GM12864 (cell line): Measurements from ENCODE around the gene CENPU.

Source experiments
- DNase-seq: peaks from one replicate; pipeline ENCODE4 v3.0.0-alpha.2; 2011; ENCODE audit warnings: low read depth
- H3K4me3 ChIP-seq: 2 replicates; pipeline ENCODE4 v1.5.1; 2011; ENCODE audit warnings: mild to moderate bottlenecking, low read depth, low read length, control low read depth
- CTCF ChIP-seq: IDR thresholded peaks from 2 replicates; pipeline ENCODE4 v1.5.1; 2011; ENCODE audit warnings: low read depth, mild to moderate bottlenecking, moderate library complexity, low read length, control low read depth, inconsistent platforms; ENCODE audit errors: missing control alignments

Gene CENPU

GRCh38 chr4:184774152-184774551 is 40.3 kb upstream of the CENPU start:
- no peak for TF ChIP-seq CTCF
- H3K4me3 ChIP-seq, result no peak overlapping the region
- DNase-seq, result no peak

- TF ChIP-seq CTCF, result no peak
- DNase-seq, result no peak
- no peak overlapping the region for H3K4me3 ChIP-seq
Measured at GRCh38 chr4:184771416-184771815, 37.5 kb upstream of the CENPU start.

GRCh38 chr4:184769141-184769765 is 35.4 kb upstream of the CENPU start:
- no peak for TF ChIP-seq CTCF
- H3K4me3 ChIP-seq, result no peak overlapping the region
- DNase-seq, result no peak

- DNase-seq, result no peak
- H3K4me3 ChIP-seq, result no peak overlapping the region
- TF ChIP-seq CTCF, result no peak
Measured at GRCh38 chr4:184768296-184768695, 34.4 kb upstream of the CENPU start.

GRCh38 chr4:184766446-184766845 is 32.5 kb upstream of the CENPU start:
- TF ChIP-seq CTCF, result no peak
- DNase-seq, result no peak
- no peak overlapping the region for H3K4me3 ChIP-seq

GRCh38 chr4:184765473-184766340 is 31.8 kb upstream of the CENPU start:
- no peak for TF ChIP-seq CTCF
- no peak overlapping the region for H3K4me3 ChIP-seq
- DNase-seq, result no peak
